Hypothalamus (tissue), 51 donors: ENCODE data around the gene DDB1.

Source experiments
- DNase-seq, 51 donors: peaks; one replicate each; lab custom pipeline; 2025; lab: John Stamatoyannopoulos, UW

Gene DDB1

GRCh38 chr11:61357233-61357893 is 24.5 kb upstream of the DDB1 start:
- DNase-seq = peak in 2 of 51 donors; percentile 7 to 8

- no peak for DNase-seq
Observed at GRCh38 chr11:61356706-61357105, 23.8 kb upstream of the DDB1 start.

- DNase-seq = no peak
Observed at GRCh38 chr11:61354208-61354607, 21.3 kb upstream of the DDB1 start.

- DNase-seq = no peak
Observed at GRCh38 chr11:61353131-61354067, 20.5 kb upstream of the DDB1 start.

GRCh38 chr11:61352038-61352437 is 19.1 kb upstream of the DDB1 start:
- DNase-seq = no peak

- DNase-seq = no peak
Observed at GRCh38 chr11:61350803-61351202, 17.9 kb upstream of the DDB1 start.

GRCh38 chr11:61350336-61350735 is 17.4 kb upstream of the DDB1 start:
- DNase-seq = no peak

GRCh38 chr11:61349916-61350315 is 17.0 kb upstream of the DDB1 start:
- DNase-seq = no peak

- DNase-seq = no peak
Observed at GRCh38 chr11:61349189-61349751, 16.4 kb upstream of the DDB1 start.

GRCh38 chr11:61347916-61348461 is 15.1 kb upstream of the DDB1 start:
- no peak for DNase-seq

- DNase-seq = no peak
Observed at GRCh38 chr11:61345954-61346843, 13.3 kb upstream of the DDB1 start.

GRCh38 chr11:61345170-61345610 is 12.3 kb upstream of the DDB1 start:
- DNase-seq = no peak

GRCh38 chr11:61343792-61344745 is 11.2 kb upstream of the DDB1 start:
- DNase-seq = no peak

GRCh38 chr11:61342207-61342803 is 9.4 kb upstream of the DDB1 start:
- no peak for DNase-seq

- DNase-seq = no peak
Observed at GRCh38 chr11:61341706-61342105, 8.8 kb upstream of the DDB1 start.

- no peak for DNase-seq
Observed at GRCh38 chr11:61340979-61341378, 8.1 kb upstream of the DDB1 start.

- DNase-seq = no peak
Observed at GRCh38 chr11:61339490-61339878, 6.6 kb upstream of the DDB1 start.

GRCh38 chr11:61338783-61339489 is 6.0 kb upstream of the DDB1 start:
- DNase-seq = no peak
